ENCODE measurements around the gene LDB3. TPM values are rescaled to one million over a fixed set of nuclear protein-coding genes. Genes with fewer than 3 reads are reported as not detected.

The LDB3 gene
- total RNA-seq, 2 experiments from 2014 or later = 0.10 to 0.38 TPM

- Mint-ChIP-seq H3K27ac (peak within 1 kb of the TSS; percentile 21), H3K9me3 (no peaks in the 10 kb centered on the region), H3K27me3 (ENCODE audit: low read depth) (peaks cover 33% of the 10 kb centered on the region), H3K36me3 (ENCODE audit: low read depth) (peaks cover 2% of the 10 kb centered on the region), H3K4me3 (peak within 1 kb of the TSS; percentile 84), H3K4me1 (ENCODE audit: low read depth) (peaks cover 28% of the 10 kb centered on the region)
- DNase-seq = no peak
- intact Hi-C loops (cut with micrococcal nuclease) = loop anchor here (1.0 to 5.0 kb wide), 4 partner anchors 42 to 354 kb away; partner anchors contain the start of genes GLUD1 and SHLD2
- CTCF ChIA-PET = interaction anchor here (1.5 kb wide), 1 partner anchor 45 kb away, joined by 4 read pairs; no protein-coding TSS in a partner anchor
Observed at GRCh38 chr10:86756511-86757112, 88.3 kb downstream of the LDB3 start, which contains the start of gene BMPR1A. BMPR1A (plus strand) TSS chr10:86756619; CDS start chr10:86876019, 119,400 bp downstream.

GRCh38 chr10:86757113-86757972, 89.0 kb downstream of the LDB3 start:
- DNase-seq = peak; percentile 6
- H3K36me3 Mint-ChIP-seq (ENCODE audit: low read depth) = peaks cover 2% of the 10 kb centered on the region
- H3K27ac Mint-ChIP-seq = peak overlapping the region; percentile 21
- H3K27me3 Mint-ChIP-seq (ENCODE audit: low read depth) = peaks cover 33% of the 10 kb centered on the region
- CTCF ChIA-PET = interaction anchor here (0.7 kb wide), 1 partner anchor 25 kb away, joined by 3 read pairs; no protein-coding TSS in a partner anchor
- intact Hi-C loops (cut with micrococcal nuclease) = loop anchor here (2.0 to 5.0 kb wide), 3 partner anchors 41 to 355 kb away; partner anchors contain the start of genes GLUD1 and SHLD2
- H3K4me1 Mint-ChIP-seq (ENCODE audit: low read depth) = peaks cover 28% of the 10 kb centered on the region
- no peaks in the 10 kb centered on the region for H3K9me3 Mint-ChIP-seq
- H3K4me3 Mint-ChIP-seq = peak overlapping the region; percentile 84

GRCh38 chr10:86758189-86759072, 90.1 kb downstream of the LDB3 start:
- Mint-ChIP-seq H3K9me3 (no peaks in the 10 kb centered on the region), H3K27ac (no peak overlapping the region), H3K4me1 (ENCODE audit: low read depth) (peaks cover 28% of the 10 kb centered on the region), H3K4me3 (peak overlapping the region; percentile 25), H3K36me3 (ENCODE audit: low read depth) (peaks cover 2% of the 10 kb centered on the region), H3K27me3 (ENCODE audit: low read depth) (peaks cover 35% of the 10 kb centered on the region)
- CTCF ChIA-PET = no interaction called here
- no peak for DNase-seq
- intact Hi-C loops (cut with micrococcal nuclease) = loop anchor here (2.0 to 5.0 kb wide), 2 partner anchors 130 to 356 kb away; no protein-coding TSS in a partner anchor

DNA sequence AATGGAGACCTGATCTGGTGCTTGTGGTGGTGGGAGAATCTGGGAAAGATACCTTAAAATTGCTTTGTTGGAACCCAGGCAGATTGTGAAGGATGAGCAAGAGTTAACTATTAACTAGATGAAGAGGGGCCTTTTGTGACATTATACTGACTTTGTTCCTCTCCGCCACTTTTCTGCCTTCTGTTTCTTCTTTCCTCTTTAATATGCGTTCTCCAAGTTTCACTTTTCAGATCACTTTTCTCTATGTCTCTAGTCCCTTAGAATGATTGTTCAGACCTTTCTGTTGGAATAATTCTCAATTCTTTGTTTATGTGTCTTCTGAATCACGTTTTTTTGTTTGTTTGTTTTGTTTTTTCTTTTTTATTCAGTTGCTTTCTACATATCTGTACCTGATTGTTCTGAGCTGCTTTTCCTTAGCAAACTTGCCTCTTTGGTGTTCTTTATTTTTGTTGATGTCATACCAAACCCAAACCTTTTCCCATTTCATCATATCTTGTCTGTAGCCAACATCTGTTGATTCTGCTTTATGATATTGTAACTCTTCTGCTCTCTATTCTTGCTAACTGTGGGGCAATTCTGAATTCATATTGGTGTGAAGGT, 90.9 kb downstream of the LDB3 start:
- no peaks in the 10 kb centered on the region for H3K9me3 Mint-ChIP-seq
- peaks cover 28% of the 10 kb centered on the region for H3K4me1 Mint-ChIP-seq (ENCODE audit: low read depth)
- no peak overlapping the region for H3K27ac Mint-ChIP-seq
- no peak for DNase-seq
- no peak overlapping the region for H3K4me3 Mint-ChIP-seq
- intact Hi-C loops (cut with micrococcal nuclease) = loop anchor here (2.0 to 5.0 kb wide), 2 partner anchors 130 to 357 kb away; no protein-coding TSS in a partner anchor
- H3K27me3 Mint-ChIP-seq (ENCODE audit: low read depth) = peaks cover 35% of the 10 kb centered on the region
- H3K36me3 Mint-ChIP-seq (ENCODE audit: low read depth) = peaks cover 2% of the 10 kb centered on the region
- CTCF ChIA-PET = no interaction called here

- H3K9me3 Mint-ChIP-seq = no peaks in the 10 kb centered on the region
- H3K36me3 Mint-ChIP-seq (ENCODE audit: low read depth) = no peaks in the 10 kb centered on the region
- intact Hi-C loops (cut with micrococcal nuclease) = no loop called here
- no peak overlapping the region for H3K27ac Mint-ChIP-seq
- peaks cover 12% of the 10 kb centered on the region for H3K4me1 Mint-ChIP-seq (ENCODE audit: low read depth)
- no peak for DNase-seq
- no peak overlapping the region for H3K4me3 Mint-ChIP-seq
- peaks cover 24% of the 10 kb centered on the region for H3K27me3 Mint-ChIP-seq (ENCODE audit: low read depth)
- CTCF ChIA-PET = no interaction called here
Observed at GRCh38 chr10:86763404-86763803, 95.1 kb downstream of the LDB3 start.

DNA sequence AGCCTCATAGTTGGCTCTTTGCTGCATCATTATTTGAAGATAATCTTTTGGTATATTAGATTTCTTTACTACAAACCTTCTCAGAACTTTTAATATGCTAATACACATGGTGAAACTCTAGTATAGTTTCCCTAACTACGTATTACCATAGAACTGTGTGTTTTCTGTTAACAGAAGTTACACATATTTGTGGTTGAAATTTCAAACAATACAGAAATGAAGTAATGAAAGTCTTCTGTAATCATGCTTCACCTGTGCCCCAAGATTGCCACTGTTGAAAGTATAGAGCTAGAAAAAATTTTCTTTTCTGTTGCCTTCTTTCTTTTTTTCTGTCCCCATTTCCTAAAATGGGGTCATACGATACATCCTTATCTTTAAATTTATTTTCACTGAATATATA, 97.2 kb downstream of the LDB3 start:
- H3K9me3 Mint-ChIP-seq = no peaks in the 10 kb centered on the region
- H3K36me3 Mint-ChIP-seq (ENCODE audit: low read depth) = no peaks in the 10 kb centered on the region
- no peak for DNase-seq
- H3K27ac Mint-ChIP-seq = no peak overlapping the region
- intact Hi-C loops (cut with micrococcal nuclease) = no loop called here
- H3K27me3 Mint-ChIP-seq (ENCODE audit: low read depth) = peaks cover 10% of the 10 kb centered on the region
- no peak overlapping the region for H3K4me3 Mint-ChIP-seq
- peaks cover 3% of the 10 kb centered on the region for H3K4me1 Mint-ChIP-seq (ENCODE audit: low read depth)
- CTCF ChIA-PET = no interaction called here

GRCh38 chr10:86768412-86769062, 100.2 kb downstream of the LDB3 start:
- peaks cover 3% of the 10 kb centered on the region for H3K4me1 Mint-ChIP-seq (ENCODE audit: low read depth)
- H3K27me3 Mint-ChIP-seq (ENCODE audit: low read depth) = peaks cover 3% of the 10 kb centered on the region
- no peaks in the 10 kb centered on the region for H3K36me3 Mint-ChIP-seq (ENCODE audit: low read depth)
- H3K27ac Mint-ChIP-seq = no peak overlapping the region
- CTCF ChIA-PET = no interaction called here
- no peak for DNase-seq
- H3K4me3 Mint-ChIP-seq = no peak overlapping the region
- no peaks in the 10 kb centered on the region for H3K9me3 Mint-ChIP-seq
- intact Hi-C loops (cut with micrococcal nuclease) = no loop called here

DNA sequence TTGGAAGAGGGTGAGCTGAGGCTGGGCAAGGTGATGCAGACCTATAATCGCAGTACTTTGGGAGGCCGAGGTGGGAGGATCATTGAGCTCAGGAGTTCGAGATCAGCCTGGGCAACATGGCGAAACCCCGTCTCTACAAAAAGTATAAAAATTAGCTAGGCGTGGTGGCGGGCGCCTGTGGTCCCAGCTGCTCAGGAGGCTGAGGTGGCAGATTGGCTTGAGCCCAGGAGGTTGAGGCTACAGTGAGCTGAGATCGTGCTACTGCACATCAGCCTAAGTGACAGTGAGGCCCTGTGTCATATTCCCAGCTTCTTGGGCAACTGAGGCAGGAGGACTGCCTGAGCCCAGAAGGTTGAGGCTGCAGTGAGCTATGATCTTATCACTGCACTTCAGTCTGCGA, 101.7 kb downstream of the LDB3 start:
- Mint-ChIP-seq H3K9me3 (no peaks in the 10 kb centered on the region), H3K4me3 (no peak overlapping the region), H3K27me3 (ENCODE audit: low read depth) (peaks cover 3% of the 10 kb centered on the region), H3K27ac (no peak overlapping the region), H3K4me1 (ENCODE audit: low read depth) (peaks cover 3% of the 10 kb centered on the region), H3K36me3 (ENCODE audit: low read depth) (no peaks in the 10 kb centered on the region)
- CTCF ChIA-PET = interaction anchor here (0.6 to 1.0 kb wide), 3 partner anchors 26 to 131 kb away, joined by 3 to 4 read pairs (median 3); no protein-coding TSS in a partner anchor
- DNase-seq = no peak
- intact Hi-C loops (cut with micrococcal nuclease) = no loop called here

DNA sequence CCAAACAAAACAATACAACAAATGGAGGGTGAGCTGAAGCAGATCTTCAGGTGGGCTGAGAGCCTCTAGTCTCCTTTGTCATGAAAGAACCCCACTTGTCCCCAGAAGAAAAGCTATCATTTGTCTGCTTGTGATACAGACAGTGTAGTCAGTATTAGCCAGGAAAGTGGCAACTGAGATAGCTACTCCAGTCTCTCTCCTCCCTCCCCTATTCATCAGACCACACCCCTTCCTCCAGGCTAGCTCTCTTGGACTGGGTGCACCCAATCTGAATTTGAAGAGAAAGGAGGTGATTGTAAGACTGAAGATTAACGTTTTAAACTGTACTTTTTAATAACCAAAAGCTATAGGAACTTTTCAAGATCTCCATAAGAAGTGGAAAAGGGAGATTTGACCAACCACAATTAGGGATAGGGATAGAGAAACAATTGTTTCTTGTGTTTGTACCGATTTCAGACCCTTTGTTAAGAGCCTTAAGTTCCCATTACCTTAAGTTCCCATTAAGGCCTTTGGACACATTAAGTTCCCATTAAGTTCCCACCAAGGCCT, 102.2 kb downstream of the LDB3 start:
- H3K4me1 Mint-ChIP-seq (ENCODE audit: low read depth) = peaks cover 3% of the 10 kb centered on the region
- no peak for DNase-seq
- H3K36me3 Mint-ChIP-seq (ENCODE audit: low read depth) = no peaks in the 10 kb centered on the region
- no peak overlapping the region for H3K4me3 Mint-ChIP-seq
- CTCF ChIA-PET = interaction anchor here (0.6 to 1.0 kb wide), 3 partner anchors 26 to 130 kb away, joined by 3 to 4 read pairs (median 3); no protein-coding TSS in a partner anchor
- intact Hi-C loops (cut with micrococcal nuclease) = no loop called here
- no peak overlapping the region for H3K27ac Mint-ChIP-seq
- peaks cover 2% of the 10 kb centered on the region for H3K27me3 Mint-ChIP-seq (ENCODE audit: low read depth)
- no peaks in the 10 kb centered on the region for H3K9me3 Mint-ChIP-seq

- peaks cover 3% of the 10 kb centered on the region for H3K4me1 Mint-ChIP-seq (ENCODE audit: low read depth)
- H3K27me3 Mint-ChIP-seq (ENCODE audit: low read depth) = no peaks in the 10 kb centered on the region
- CTCF ChIA-PET = no interaction called here
- no peak overlapping the region for H3K27ac Mint-ChIP-seq
- H3K36me3 Mint-ChIP-seq (ENCODE audit: low read depth) = no peaks in the 10 kb centered on the region
- no peak overlapping the region for H3K4me3 Mint-ChIP-seq
- intact Hi-C loops (cut with micrococcal nuclease) = no loop called here
- H3K9me3 Mint-ChIP-seq = no peaks in the 10 kb centered on the region
- no peak for DNase-seq
Observed at GRCh38 chr10:86773498-86773897, 105.2 kb downstream of the LDB3 start.

All from activated naive CD4-positive, alpha-beta T cell treated with anti-CD3 and anti-CD28 coated beads for 36 hours (primary cell).